ENCODE data around the gene ZNF827. TPM values are rescaled to one million over a fixed set of nuclear protein-coding genes. Genes with fewer than 3 reads are reported as not detected.

ZNF827 gene
- total RNA-seq, 1 donor from 2014 or later: 14.1 TPM

DNA sequence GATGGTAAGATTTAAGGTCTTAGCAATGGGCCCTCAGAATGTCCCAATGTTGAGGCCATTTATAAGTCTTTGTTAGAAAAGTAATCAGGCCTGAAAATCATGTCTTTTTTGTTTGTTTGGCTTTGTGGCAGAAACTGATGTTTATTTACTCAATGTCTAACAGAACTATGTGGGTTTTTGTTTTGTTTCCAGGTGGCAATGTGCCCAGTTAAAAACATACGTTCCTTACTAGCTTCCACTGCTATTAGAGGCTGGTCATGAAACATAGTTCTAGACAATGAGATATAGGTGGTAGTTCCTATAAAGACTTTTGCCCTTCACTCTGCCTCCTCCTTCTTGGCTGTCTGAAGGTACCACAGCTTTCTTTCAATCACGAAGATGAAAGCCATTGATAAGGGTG lies 149.9 kb downstream of the ZNF827 start:
- H3K4me3 ChIP-seq (ENCODE audit: low read depth, low read length): no peak overlapping the region
- no peak for DNase-seq (ENCODE audit: low read depth)
- TF ChIP-seq, protein P1, sequence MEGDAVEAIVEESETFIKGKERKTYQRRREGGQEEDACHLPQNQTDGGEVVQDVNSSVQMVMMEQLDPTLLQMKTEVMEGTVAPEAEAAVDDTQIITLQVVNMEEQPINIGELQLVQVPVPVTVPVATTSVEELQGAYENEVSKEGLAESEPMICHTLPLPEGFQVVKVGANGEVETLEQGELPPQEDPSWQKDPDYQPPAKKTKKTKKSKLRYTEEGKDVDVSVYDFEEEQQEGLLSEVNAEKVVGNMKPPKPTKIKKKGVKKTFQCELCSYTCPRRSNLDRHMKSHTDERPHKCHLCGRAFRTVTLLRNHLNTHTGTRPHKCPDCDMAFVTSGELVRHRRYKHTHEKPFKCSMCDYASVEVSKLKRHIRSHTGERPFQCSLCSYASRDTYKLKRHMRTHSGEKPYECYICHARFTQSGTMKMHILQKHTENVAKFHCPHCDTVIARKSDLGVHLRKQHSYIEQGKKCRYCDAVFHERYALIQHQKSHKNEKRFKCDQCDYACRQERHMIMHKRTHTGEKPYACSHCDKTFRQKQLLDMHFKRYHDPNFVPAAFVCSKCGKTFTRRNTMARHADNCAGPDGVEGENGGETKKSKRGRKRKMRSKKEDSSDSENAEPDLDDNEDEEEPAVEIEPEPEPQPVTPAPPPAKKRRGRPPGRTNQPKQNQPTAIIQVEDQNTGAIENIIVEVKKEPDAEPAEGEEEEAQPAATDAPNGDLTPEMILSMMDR (conservative IDR thresholded peaks at IDR 0.05; ENCODE audit: low read depth, low read length): no peak

- TF ChIP-seq, protein P1 (conservative IDR thresholded peaks at IDR 0.05; ENCODE audit: low read depth, low read length): no peak
- no peak for DNase-seq (ENCODE audit: low read depth)
- no peak overlapping the region for H3K4me3 ChIP-seq (ENCODE audit: low read depth, low read length)
Observed at GRCh38 chr4:145786830-145787229, 151.8 kb downstream of the ZNF827 start.

GRCh38 chr4:145786261-145786660 lies 152.4 kb downstream of the ZNF827 start:
- TF ChIP-seq, protein P1 (conservative IDR thresholded peaks at IDR 0.05; ENCODE audit: low read depth, low read length): no peak
- no peak for DNase-seq (ENCODE audit: low read depth)
- no peak overlapping the region for H3K4me3 ChIP-seq (ENCODE audit: low read depth, low read length)

- TF ChIP-seq, protein P1 (conservative IDR thresholded peaks at IDR 0.05; ENCODE audit: low read depth, low read length): no peak
- DNase-seq (ENCODE audit: low read depth): no peak
- H3K4me3 ChIP-seq (ENCODE audit: low read depth, low read length): no peak overlapping the region
Observed at GRCh38 chr4:145785391-145786008, 153.1 kb downstream of the ZNF827 start.

DNA sequence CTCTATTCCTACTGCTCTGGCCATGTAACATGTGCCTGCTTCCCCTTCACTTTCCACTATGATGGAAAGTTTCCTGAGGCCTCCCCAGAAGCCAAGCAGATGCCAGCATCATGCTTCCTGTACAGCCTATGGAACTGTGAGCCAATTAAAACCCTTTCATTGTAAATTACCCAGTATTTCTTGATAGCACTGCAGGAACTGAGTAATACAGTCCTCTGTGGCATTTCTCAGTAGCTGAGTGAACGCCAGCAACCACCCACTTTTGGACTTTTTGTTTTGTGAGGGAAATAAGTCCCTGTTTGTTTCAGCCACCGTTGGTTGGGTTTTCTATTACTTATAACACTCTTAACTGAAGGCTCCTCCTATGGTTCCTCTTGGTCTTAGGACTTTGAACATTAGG lies 154.6 kb downstream of the ZNF827 start:
- TF ChIP-seq, protein P1 (conservative IDR thresholded peaks at IDR 0.05; ENCODE audit: low read depth, low read length): no peak
- DNase-seq (ENCODE audit: low read depth): no peak
- H3K4me3 ChIP-seq (ENCODE audit: low read depth, low read length): no peak overlapping the region

GRCh38 chr4:145782756-145783155 lies 155.9 kb downstream of the ZNF827 start:
- no peak overlapping the region for H3K4me3 ChIP-seq (ENCODE audit: low read depth, low read length)
- TF ChIP-seq, protein P1 (conservative IDR thresholded peaks at IDR 0.05; ENCODE audit: low read depth, low read length): no peak
- no peak for DNase-seq (ENCODE audit: low read depth)

DNA sequence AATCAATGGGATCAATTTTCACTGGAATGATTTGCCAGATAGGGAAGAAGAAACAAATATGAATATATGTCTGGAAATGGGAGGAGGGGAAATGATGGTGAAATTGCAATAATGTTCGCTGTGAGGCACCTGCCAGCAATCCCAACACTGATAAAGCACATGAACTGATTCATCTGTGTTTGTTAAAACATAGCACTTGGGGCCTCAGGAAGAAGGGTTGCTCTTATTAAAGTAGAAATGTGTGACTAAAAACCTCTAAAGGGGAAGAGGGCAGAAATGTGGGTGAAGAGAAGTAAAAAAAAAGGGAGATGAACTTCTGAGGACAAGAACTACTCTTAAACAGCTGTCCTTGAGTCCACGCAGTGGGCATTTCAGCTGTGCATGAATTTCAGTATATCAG lies 157.3 kb downstream of the ZNF827 start:
- DNase-seq (ENCODE audit: low read depth): no peak
- H3K4me3 ChIP-seq (ENCODE audit: low read depth, low read length): no peak overlapping the region
- TF ChIP-seq, protein P1 (conservative IDR thresholded peaks at IDR 0.05; ENCODE audit: low read depth, low read length): no peak

All from epithelial cell of proximal tubule (primary cell).